ENCODE results near the gene UBASH3A.

GRCh38 chr21:42476388-42477331 is 73.0 kb downstream of the UBASH3A start:
- TF ChIP-seq CTCF (IDR thresholded peaks at IDR 0.05), result no peak
- TF ChIP-seq POLR2AphosphoS5 (IDR thresholded peaks at IDR 0.05), result no peak
